Measurements from ENCODE around the gene CEP112. TPM values are rescaled to one million over a fixed set of nuclear protein-coding genes. Genes with fewer than 3 reads are reported as not detected.

CEP112 gene
- total and polyA plus RNA-seq, 2 of the 4 experiments (the other 2 are of a cell fraction), result 2.5 to 5.6 TPM

DNA sequence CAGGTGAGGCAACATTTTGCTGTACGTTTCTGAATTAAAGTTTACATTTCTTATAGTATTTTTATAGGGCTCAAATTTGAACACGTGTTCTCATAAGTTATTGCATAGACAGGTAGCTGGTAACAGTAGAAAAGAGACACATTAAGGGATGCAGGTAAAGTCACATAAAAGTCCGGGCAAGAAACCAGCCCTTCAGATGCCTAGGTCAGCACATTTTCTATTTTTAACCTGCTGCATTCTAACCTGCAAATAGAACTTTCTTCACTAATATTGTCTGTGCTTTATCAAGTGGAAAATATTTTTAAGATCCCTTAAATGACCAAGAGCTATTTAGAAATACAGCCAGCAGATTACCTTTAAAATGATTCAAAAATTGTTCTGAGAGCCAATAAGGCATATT is 323.1 kb downstream of the CEP112 start:
- Histone ChIP-seq H3K23ac (ENCODE audit: low read depth, low read length) (no peak overlapping the region), H3K4me3 (ENCODE audit: insufficient read depth, low read depth, low read length) (no peak overlapping the region), H3K27me3 (ENCODE audit: control insufficient read depth, insufficient read depth, low read length) (no peaks in the 10 kb centered on the region), H2AFZ (replicated peaks; ENCODE audit: low read length, poor library complexity) (no peak overlapping the region), H3K79me1 (ENCODE audit: low read depth in 1 of 2, low read length in 2 of 2) (no peaks in the 10 kb centered on the region), H2BK120ac (ENCODE audit: low read depth, low read length) (no peak overlapping the region), H3K27ac (ENCODE audit: insufficient read depth, low read length) (no peak overlapping the region), H3K4me1 (ENCODE audit: control insufficient read depth, insufficient read depth, low read length) (no peaks in the 10 kb centered on the region), H3K4ac (ENCODE audit: low read depth, low read length) (no peak overlapping the region), H3K9ac (ENCODE audit: low read depth, low read length) (no peak overlapping the region), H2BK15ac (ENCODE audit: low read depth, low read length) (no peak overlapping the region), H2AK5ac (ENCODE audit: low read depth, low read length) (no peak overlapping the region), H3K36me3 (ENCODE audit: control insufficient read depth, insufficient read depth, low read length) (no peaks in the 10 kb centered on the region), H4K91ac (ENCODE audit: insufficient read depth, low read depth, low read length) (no peak overlapping the region), H3K9me1 (ENCODE audit: insufficient read depth, low read length) (0 out of 2 replicates have a peak, but pooled peaks cover 3% of the 10 kb centered on the region), H2BK20ac (ENCODE audit: low read depth, low read length) (no peak overlapping the region), H3K4me2 (ENCODE audit: low read depth, low read length) (no peak overlapping the region), H3K56ac (ENCODE audit: extremely low read depth, insufficient read depth, low read length) (no peak overlapping the region), H3K14ac (replicated peaks; ENCODE audit: low read depth, low read length) (no peak overlapping the region), H4K5ac (ENCODE audit: low read depth, low read length) (no peak overlapping the region), H2BK5ac (ENCODE audit: low read depth, low read length, poor library complexity, severe bottlenecking) (no peak overlapping the region), H2AK9ac (replicated peaks; ENCODE audit: low read depth, low read length, poor library complexity) (no peak overlapping the region), H3K18ac (ENCODE audit: low read depth, low read length) (no peak overlapping the region), H4K8ac (ENCODE audit: low read depth in 2 of 2, low read length in 2 of 2) (no peak overlapping the region), H4K20me1 (ENCODE audit: insufficient read depth, low read length) (no peaks in the 10 kb centered on the region), H3K9me3 (ENCODE audit: control insufficient read depth, insufficient read depth, low read length) (no peaks in the 10 kb centered on the region)
- WGBS, 2 experiments (ENCODE audit: extremely low coverage in 2 of 2, insufficient read length in 1 of 2), result no CpG with 5 or more reads among the region's 3 CpGs
- ATAC-seq (ENCODE audit: low read depth) (no peak), DNase-seq (no peak)
- TF ChIP-seq CEBPB (IDR thresholded peaks at IDR 0.05; ENCODE audit: low read depth, low read length) (no peak), MAFK (IDR thresholded peaks at IDR 0.05; ENCODE audit: low read depth, low read length) (peak; percentile 79)
- intact Hi-C loops (cut with micrococcal nuclease), result no loop called here
- in situ Hi-C loops (cut with MboI; ENCODE audit: low sequenced_read_pairs), result no loop called here
- ChIA-PET CTCF (no interaction called here), POLR2A (ENCODE audit: unreplicated experiment) (interaction anchor here (0.6 kb wide), 1 partner anchor 627 kb away, joined by 14 read pairs; no protein-coding TSS in a partner anchor)
- dilution Hi-C loops (cut with HindIII; ENCODE audit: low sequenced_read_pairs, unreplicated experiment), result no loop called here
- BruUV-seq (replicated peaks), result no TSS peak

Measured in IMR-90 (cell line).